Osteoblast (primary cell): ENCODE measurements around the gene DENND1B. TPM values are rescaled to one million over a fixed set of nuclear protein-coding genes. Genes with fewer than 3 reads are reported as not detected.

Source experiments
- DNase-seq: peaks from one replicate; pipeline ENCODE4 v3.0.0; 2011; ENCODE audit warnings: low spot score, mixed read lengths; ENCODE audit not compliant: insufficient read length; ENCODE audit errors: missing footprints
- H2AFZ ChIP-seq: 2 replicates; pipeline ENCODE4 v1.6.0; 2011; ENCODE audit warnings: mild to moderate bottlenecking, low read length
- H3K27ac ChIP-seq: 2 replicates; pipeline ENCODE4 v1.5.1; 2011; ENCODE audit warnings: mild to moderate bottlenecking, low read depth, low read length, moderate library complexity
- H3K27me3 ChIP-seq: 2 replicates; pipeline ENCODE4 v1.6.0; 2012; ENCODE audit warnings: mild to moderate bottlenecking, control low read depth, inconsistent platforms, low read length, moderate library complexity; ENCODE audit not compliant: insufficient read depth
- H3K36me3 ChIP-seq: 2 replicates; pipeline ENCODE4 v1.5.1; 2011; ENCODE audit warnings: mild to moderate bottlenecking, low read length, control low read depth, moderate library complexity; ENCODE audit not compliant: insufficient read depth
- H3K4me1 ChIP-seq: 2 replicates; pipeline ENCODE4 v1.5.1; 2011; ENCODE audit warnings: mild to moderate bottlenecking, low read length, control low read depth, moderate library complexity; ENCODE audit not compliant: insufficient read depth
- H3K4me2 ChIP-seq: 2 replicates; pipeline ENCODE4 v1.6.0; 2011; ENCODE audit warnings: mild to moderate bottlenecking, low read length; ENCODE audit not compliant: insufficient read depth
- H3K4me3 ChIP-seq: fragments of 200-600 bp; sonication (generic); 3 replicates; pipeline ENCODE4 v1.5.1; 2012; ENCODE audit warnings: mild to moderate bottlenecking, low read length, inconsistent platforms; ENCODE audit not compliant: insufficient read depth
- H3K79me2 ChIP-seq: 2 replicates; pipeline ENCODE4 v1.6.0; 2012; ENCODE audit warnings: mild to moderate bottlenecking, low read length, control low read depth, inconsistent platforms; ENCODE audit not compliant: insufficient read depth
- H3K9me3 ChIP-seq: 2 replicates; pipeline ENCODE4 v1.5.1; 2011; ENCODE audit warnings: low read depth, low read length, control low read depth
- H4K20me1 ChIP-seq: 2 replicates; pipeline ENCODE4 v1.6.0; 2012; ENCODE audit warnings: mild to moderate bottlenecking, low read length, control low read depth; ENCODE audit not compliant: insufficient read depth
- total RNA-seq: library from RNA; depleted of rRNA; stranded (reverse); fragments of >200 nt; gene quantifications from 2 replicates; pipeline ENCODE4 v1.2.3, GENCODE V29; 2012
- TF ChIP-seq, protein P1 (sequence below): IDR thresholded peaks from 2 replicates; pipeline ENCODE4 v1.5.1; 2011; ENCODE audit warnings: mild to moderate bottlenecking, low read depth, low read length, moderate library complexity; ENCODE audit errors: extremely low read depth

Gene DENND1B
- total RNA-seq, 1 donor, result 22.4 TPM

- H3K36me3 ChIP-seq, result no peaks in the 10 kb centered on the region
- H3K27ac ChIP-seq, result no peak overlapping the region
- no peaks in the 10 kb centered on the region for H4K20me1 ChIP-seq
- no peaks in the 10 kb centered on the region for H3K9me3 ChIP-seq
- no peak overlapping the region for H2AFZ ChIP-seq
- H3K79me2 ChIP-seq, result peaks cover 16% of the 10 kb centered on the region
- no peak for DNase-seq
- no peaks in the 10 kb centered on the region for H3K27me3 ChIP-seq
- no peak overlapping the region for H3K4me3 ChIP-seq
- no peaks in the 10 kb centered on the region for H3K4me1 ChIP-seq
- H3K4me2 ChIP-seq, result no peak overlapping the region
- TF ChIP-seq, protein P1, sequence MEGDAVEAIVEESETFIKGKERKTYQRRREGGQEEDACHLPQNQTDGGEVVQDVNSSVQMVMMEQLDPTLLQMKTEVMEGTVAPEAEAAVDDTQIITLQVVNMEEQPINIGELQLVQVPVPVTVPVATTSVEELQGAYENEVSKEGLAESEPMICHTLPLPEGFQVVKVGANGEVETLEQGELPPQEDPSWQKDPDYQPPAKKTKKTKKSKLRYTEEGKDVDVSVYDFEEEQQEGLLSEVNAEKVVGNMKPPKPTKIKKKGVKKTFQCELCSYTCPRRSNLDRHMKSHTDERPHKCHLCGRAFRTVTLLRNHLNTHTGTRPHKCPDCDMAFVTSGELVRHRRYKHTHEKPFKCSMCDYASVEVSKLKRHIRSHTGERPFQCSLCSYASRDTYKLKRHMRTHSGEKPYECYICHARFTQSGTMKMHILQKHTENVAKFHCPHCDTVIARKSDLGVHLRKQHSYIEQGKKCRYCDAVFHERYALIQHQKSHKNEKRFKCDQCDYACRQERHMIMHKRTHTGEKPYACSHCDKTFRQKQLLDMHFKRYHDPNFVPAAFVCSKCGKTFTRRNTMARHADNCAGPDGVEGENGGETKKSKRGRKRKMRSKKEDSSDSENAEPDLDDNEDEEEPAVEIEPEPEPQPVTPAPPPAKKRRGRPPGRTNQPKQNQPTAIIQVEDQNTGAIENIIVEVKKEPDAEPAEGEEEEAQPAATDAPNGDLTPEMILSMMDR, result no peak
Observed at GRCh38 chr1:197750366-197750765, 24.9 kb downstream of the DENND1B start.

DNA sequence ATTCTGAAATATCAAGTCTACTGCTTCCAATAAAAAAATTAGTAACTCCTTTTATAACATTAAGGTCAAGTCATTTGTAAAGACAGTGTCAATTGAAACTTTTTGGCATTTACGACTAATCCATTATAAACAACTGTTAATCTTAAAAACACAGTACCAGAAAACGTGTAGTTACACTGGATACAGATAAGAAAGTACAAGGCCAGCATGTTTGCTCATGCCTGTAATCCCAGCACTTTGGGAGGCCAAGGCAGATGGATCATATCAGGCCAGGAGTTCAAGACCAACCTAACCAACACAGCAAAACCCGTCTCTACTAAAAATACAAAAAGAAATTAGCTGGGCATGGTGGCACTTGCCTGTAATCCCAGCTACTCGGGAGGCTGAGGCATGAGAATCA, 29.4 kb downstream of the DENND1B start:
- Histone ChIP-seq H3K36me3 (no peaks in the 10 kb centered on the region), H4K20me1 (no peaks in the 10 kb centered on the region), H3K4me2 (no peak overlapping the region), H3K27me3 (no peaks in the 10 kb centered on the region), H2AFZ (no peak overlapping the region), H3K9me3 (no peaks in the 10 kb centered on the region), H3K4me1 (no peaks in the 10 kb centered on the region), H3K79me2 (peaks cover 22% of the 10 kb centered on the region), H3K27ac (no peak overlapping the region), H3K4me3 (no peak overlapping the region)
- TF ChIP-seq, protein P1, result no peak
- no peak for DNase-seq

DNA sequence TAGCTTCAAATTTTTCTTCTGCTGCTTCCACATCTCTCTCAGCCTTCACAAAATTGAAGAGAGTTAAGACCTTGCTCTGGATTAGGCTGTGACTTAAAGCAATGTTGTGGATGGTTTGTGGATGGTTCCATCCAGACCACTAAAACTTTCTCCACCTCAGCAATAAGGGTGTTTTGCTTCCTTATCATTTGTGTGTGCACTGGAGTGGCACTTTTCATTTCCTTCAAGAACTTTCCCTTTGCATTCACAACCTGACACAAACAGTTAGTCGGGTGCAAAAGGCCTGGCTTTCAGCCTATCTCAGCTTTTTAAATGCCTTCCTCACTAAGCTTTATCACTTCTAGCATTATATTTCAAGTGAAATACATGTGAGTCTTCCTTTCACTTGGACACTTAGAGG, 30.3 kb downstream of the DENND1B start:
- DNase-seq, result no peak
- Histone ChIP-seq H3K4me3 (no peak overlapping the region), H3K27ac (no peak overlapping the region), H3K4me1 (no peaks in the 10 kb centered on the region), H4K20me1 (no peaks in the 10 kb centered on the region), H3K36me3 (no peaks in the 10 kb centered on the region), H3K4me2 (no peak overlapping the region), H2AFZ (no peak overlapping the region), H3K9me3 (no peaks in the 10 kb centered on the region), H3K79me2 (peaks cover 25% of the 10 kb centered on the region), H3K27me3 (no peaks in the 10 kb centered on the region)
- TF ChIP-seq, protein P1, result no peak

DNA sequence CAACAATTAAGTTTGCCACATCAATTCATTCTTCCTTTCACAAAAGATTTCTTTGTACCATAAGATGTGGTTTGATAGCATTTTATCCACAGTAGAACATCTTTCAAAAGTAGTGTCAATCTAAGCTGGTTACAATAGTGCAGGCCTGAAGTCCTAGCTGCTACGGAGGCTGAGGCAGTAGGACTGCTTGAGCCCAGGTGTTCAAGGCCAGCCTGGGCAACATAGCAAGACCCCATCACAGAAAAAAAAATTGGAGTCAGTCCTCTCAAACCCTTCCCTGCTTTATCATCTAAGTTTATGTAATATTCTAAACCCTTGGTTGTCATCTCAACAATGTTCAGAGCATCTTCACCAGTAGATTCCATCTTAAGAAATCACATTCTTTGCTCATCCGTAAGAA, 31.7 kb downstream of the DENND1B start:
- no peaks in the 10 kb centered on the region for H3K36me3 ChIP-seq
- H3K79me2 ChIP-seq, result peaks cover 30% of the 10 kb centered on the region
- H2AFZ ChIP-seq, result no peak overlapping the region
- no peaks in the 10 kb centered on the region for H3K4me1 ChIP-seq
- TF ChIP-seq, protein P1, result no peak
- no peaks in the 10 kb centered on the region for H4K20me1 ChIP-seq
- no peaks in the 10 kb centered on the region for H3K9me3 ChIP-seq
- H3K27ac ChIP-seq, result no peak overlapping the region
- no peak overlapping the region for H3K4me2 ChIP-seq
- no peak overlapping the region for H3K4me3 ChIP-seq
- no peak for DNase-seq
- no peaks in the 10 kb centered on the region for H3K27me3 ChIP-seq
